CD4-positive, alpha-beta T cell treated with Interleukin-17A for 4 hours (primary cell): ENCODE results near the gene LSAMP.

ENCODE experiments used
- DNase-seq: peaks from one replicate; pipeline ENCODE4 v3.0.0-alpha.2; 2020; ENCODE audit warnings: mixed read lengths

The LSAMP gene

DNA sequence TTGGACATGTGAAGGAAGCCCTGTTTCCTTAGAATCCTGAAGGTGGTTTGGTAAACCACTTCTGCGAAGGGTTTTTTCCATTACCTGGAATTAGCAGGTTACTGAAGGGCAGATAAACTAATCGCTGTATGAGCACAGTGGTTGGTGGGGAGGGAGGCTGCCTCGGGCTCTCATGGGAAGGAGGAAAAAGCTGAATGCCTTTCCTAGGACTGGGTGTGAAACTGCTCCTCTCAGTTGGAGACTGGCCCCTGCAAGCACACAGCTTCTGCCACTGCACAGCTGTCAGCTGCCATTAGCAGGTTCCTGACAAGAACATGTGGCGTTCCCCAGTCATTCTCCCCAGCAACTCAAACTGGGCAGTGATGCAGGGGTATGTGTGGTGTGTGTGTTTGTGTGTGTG is 445.7 kb downstream of the LSAMP start:
- no peak for DNase-seq

DNA sequence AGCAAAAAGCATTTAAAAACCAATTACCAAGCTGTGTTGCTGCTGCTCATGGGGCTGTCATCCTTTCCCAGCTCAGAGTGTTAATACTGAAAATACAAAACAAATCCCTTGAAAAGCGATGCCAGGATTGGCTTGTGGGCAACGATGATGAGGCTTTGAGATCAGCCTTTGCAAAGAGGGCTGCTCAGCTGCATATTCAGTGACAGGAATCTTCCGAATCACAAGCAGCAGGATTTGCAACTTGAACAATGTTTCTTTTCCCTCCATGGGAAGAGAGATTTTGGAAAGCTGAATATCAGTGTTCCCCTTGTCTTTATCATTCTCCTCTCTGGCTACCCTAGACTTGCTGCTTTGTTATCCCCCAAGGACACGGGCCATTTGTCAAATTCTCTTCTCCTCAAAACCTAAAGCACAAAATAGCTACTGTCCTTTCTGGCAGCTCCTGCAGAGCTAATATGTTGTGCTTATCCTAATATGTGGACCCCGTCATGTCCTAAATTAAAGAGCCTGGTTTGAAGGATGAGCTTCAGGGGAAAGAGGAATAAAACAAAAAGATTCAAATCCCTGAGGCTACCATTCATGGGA is 446.2 kb downstream of the LSAMP start:
- DNase-seq: no peak

- no peak for DNase-seq
Measured at GRCh38 chr3:115996420-115997108, 448.7 kb downstream of the LSAMP start.

DNA sequence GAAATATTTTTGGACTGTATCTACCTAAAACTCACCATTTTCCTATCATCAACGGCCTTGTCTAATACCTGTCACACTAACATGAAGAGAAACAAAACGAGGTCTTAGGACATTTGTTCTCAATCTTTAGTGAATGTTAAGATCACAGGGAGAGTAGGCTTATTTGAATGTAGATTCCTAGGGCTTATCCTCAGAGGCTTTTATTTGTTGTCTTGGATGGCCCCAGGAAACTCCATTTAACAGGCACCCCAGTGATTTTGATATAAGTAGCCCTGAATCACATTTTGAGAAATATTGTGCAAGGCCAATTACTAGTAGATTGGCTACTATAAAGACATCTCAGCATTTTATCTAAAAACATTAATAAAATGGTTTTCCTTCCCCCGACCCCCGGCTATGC is 454.6 kb downstream of the LSAMP start:
- DNase-seq: no peak

GRCh38 chr3:115989684-115990421 is 455.4 kb downstream of the LSAMP start:
- DNase-seq: no peak

DNA sequence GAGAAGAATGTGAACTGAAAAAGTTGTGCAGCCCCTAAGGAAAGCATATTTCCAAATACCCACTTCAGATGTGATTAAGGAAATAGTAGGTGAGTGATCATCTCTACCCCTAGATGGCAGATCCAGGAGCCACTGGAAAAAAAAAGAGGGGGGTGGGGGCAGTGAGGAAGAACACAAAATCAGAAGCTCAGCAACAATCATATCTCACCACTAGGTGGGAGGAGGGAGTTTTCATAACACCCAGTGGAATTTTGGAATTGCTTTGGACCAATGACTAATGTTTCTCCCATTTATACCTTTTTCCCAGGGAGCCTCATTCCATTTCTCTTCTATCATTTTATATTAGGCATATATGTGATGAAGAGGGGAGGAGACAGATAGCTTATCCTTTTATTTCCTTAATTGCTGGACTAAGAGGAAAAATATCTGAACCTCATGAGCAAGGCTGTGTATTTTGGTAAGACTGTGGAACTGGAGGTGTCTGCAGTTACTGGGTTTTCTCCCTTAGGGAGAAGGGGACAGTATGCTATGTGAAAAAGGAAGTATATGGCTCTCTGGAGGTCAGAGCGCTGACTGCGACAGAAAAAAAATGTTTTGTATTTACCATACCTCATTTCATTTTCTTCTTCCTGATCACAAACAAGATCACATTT is 458.6 kb downstream of the LSAMP start:
- no peak for DNase-seq

- DNase-seq: no peak
Measured at GRCh38 chr3:115982629-115983028, 462.7 kb downstream of the LSAMP start.

GRCh38 chr3:115982108-115982507 is 463.2 kb downstream of the LSAMP start:
- DNase-seq: no peak

GRCh38 chr3:115980709-115981108 is 464.6 kb downstream of the LSAMP start:
- DNase-seq: no peak

- DNase-seq: no peak
Measured at GRCh38 chr3:115977866-115978265, 467.4 kb downstream of the LSAMP start.

GRCh38 chr3:115975796-115976195 is 469.5 kb downstream of the LSAMP start:
- no peak for DNase-seq

DNA sequence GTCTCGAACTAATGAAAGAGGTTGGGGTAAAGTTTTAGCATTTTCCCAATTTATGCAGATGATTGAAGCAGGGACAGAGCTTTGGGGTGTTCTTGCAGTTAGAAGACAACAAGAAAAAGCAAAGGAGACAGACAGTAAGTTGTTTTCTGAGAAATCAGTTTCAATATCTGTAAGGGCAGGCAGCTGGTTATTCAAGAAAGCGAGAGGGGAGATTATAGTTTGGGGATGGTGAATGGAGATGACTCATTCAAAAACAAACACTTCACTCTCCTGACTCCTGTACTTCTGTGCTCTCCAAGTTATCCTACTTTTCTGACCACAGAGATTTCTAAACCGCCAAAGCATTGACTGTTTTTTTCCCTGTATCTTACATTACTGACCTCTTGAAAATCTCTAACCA is 469.9 kb downstream of the LSAMP start:
- DNase-seq: no peak

- DNase-seq: no peak
Measured at GRCh38 chr3:115974940-115975339, 470.3 kb downstream of the LSAMP start.

DNA sequence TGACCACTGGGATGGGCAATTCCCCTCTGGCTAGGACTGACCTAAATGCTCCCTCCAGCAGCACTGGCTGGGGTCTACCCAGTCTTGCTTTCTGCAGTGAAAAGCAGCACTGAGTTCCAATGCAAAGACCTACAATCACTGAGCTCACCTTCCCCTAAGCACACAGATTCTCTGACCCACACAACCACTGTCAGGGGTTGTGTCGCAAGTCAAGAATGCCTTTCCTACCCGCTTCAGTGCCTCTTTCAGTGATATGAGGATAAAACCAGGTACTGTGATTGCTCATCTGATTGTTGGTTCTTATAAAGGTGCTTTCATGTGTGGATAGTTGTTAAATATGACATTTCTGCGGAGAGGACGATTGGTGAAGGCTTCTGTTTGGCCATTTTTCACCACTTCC is 476.4 kb downstream of the LSAMP start:
- DNase-seq: no peak

GRCh38 chr3:115961380-115961779 is 483.9 kb downstream of the LSAMP start:
- DNase-seq: no peak

- no peak for DNase-seq
Measured at GRCh38 chr3:115960799-115961198, 484.5 kb downstream of the LSAMP start.

DNA sequence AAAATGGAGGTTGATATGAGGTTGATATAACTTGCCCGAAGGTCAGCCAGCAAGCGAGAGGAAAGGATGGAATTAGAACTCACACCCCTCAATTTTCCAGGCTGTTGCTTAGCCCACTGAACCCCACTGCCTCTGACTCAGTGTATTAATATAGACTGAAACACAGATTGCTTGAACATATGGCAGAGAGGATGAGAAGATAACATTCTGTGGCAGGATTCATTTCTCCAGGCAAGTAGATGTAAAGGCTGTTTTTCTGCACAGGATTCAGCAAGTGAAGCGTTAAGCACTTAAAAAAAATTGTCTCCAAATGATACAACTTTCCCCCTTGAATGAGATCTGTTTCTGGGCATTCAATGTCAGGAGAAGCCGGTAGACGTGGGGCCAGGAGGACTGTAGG is 486.8 kb downstream of the LSAMP start:
- no peak for DNase-seq

- no peak for DNase-seq
Measured at GRCh38 chr3:115947325-115947724, 498.0 kb downstream of the LSAMP start.

- no peak for DNase-seq
Measured at GRCh38 chr3:115943579-115943978, 501.7 kb downstream of the LSAMP start.

DNA sequence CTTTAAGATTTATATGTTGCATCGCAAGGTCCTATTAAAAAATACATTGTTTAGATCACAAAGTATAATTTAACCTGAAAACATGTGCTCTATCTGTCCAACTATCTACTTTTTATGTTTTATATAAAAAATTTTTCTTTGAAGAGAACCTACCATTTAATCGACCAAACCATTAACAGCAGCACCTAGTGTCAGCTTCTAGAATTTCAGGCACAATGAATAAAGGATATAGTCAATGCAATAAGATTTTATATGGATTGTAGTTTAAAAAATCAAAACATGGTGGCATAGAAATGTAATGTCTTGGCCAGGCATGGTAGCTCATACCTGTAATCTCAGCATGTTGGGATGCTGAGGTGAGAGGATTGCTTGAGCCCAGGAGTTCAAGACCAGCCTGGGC is 508.2 kb downstream of the LSAMP start:
- no peak for DNase-seq

DNA sequence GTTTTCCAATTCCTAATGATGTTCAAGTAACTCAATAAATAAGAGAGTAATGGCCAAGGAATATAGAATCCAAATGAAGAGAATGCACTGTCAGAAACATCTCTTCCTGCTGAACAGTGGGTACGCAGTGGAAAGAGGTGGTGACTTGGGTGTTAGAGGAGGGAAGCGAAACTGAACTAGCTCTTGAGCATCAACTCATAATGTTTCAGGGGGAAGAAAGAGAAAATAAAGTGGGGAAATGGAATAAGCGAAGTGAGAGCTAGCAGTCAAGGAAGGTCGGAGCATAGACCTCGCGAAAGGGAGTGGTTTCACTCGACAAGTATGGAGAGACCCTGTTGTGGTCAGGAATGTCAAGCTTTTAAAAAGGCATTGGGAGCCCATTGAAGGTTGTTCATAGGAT is 512.5 kb downstream of the LSAMP start:
- no peak for DNase-seq

DNA sequence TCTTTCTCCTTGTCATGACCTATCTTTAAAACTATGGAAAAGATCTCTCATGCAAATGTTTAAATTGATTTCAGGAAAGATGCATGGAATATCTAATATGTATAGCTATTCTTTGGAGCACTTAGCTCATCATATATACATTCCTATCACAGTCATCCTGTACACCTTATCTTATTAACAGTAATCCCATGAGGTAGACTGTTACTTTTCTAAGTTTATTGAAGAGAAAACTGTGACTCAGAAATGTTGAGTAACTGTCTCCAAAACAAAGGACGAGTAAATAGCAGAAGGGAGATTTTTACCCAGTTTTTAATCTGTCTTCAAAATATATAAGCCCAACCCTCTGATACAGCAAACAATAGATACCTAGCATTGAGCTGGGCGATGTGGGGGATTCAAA is 513.7 kb downstream of the LSAMP start:
- DNase-seq: no peak

- DNase-seq: no peak
Measured at GRCh38 chr3:115930922-115931321, 514.4 kb downstream of the LSAMP start.

DNA sequence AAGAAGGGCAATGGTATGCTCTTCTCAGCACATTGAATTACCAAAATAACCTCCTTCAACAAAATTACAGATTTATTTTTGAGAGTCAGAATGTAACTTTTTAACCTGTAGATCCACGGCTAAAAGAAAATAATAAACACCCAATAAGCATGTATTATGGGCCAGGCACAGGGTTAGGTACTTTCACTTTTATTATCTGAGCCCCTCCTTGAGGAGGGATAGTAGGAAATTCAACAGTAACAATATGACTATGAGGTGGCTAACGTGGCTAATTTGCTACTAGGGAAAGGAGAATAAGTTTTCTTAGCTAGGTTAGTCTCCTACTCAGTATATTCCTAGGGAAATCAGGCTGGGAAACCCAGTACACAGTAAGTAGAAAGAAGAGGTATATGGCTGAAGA is 515.1 kb downstream of the LSAMP start:
- no peak for DNase-seq
